GM23338 (cell line): Measurements from ENCODE around the gene CPLX3.

Source experiments
- CREB1 ChIP-seq: fragments of 250-450 bp; sonication (Bioruptor Pico); IDR thresholded peaks from 2 replicates; pipeline ENCODE4 v1.5.0; 2020; ENCODE audit warnings: low read depth, mild to moderate bottlenecking, moderate library complexity
- CTCF ChIP-seq, 2 experiments: fragments of 200-600 bp in 1 of 2; sonication (generic) in 1 of 2; conservative IDR thresholded peaks; 2 replicates each; pipeline versions ENCODE4 v1.5.1 to v1.6.1; 2016 to 2017; ENCODE audit warnings: antibody characterized with exemption in 2 of 2, low read depth in 2 of 2, mild to moderate bottlenecking in 2 of 2, moderate library complexity in 1 of 2
- EZH2 ChIP-seq: fragments of 200-600 bp; sonication (generic); IDR thresholded peaks from one replicate; pipeline ENCODE4 v1.8.0; 2017; ENCODE audit warnings: antibody characterized with exemption, mild to moderate bottlenecking, low read depth; ENCODE audit not compliant: unreplicated experiment
- POLR2AphosphoS5 ChIP-seq: IDR thresholded peaks from 2 replicates; pipeline ENCODE4 v1.6.1; 2016; ENCODE audit warnings: antibody characterized with exemption, low read depth

DNA sequence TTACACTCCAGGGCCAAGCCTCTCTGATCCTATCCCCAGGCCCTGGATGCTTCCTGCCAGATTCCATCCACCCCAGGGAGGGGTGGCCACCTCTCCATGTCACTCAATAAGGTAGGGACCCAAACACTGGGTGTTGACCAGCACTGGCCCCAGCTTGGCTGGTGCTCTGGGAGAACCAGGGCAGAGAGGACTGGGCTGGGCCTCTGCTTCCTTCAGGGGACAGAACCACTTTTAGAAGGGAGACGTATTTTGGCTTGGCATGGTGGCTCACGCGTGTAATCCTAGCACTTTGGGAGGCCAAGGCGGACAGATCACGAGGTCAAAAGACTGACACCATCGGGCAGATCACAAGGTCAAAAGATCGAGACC lies 4.7 kb upstream of the CPLX3 start:
- TF ChIP-seq CTCF (conservative IDR thresholded peaks at IDR 0.05; ENCODE audit: low read depth in 2 of 2) (no peak), EZH2 (no peak), POLR2AphosphoS5 (no peak), CREB1 (CRISPR knock-in tag) (no peak)
